NB4 (cell line): ENCODE data around the gene MICU1.

Experiments
- CTCF ChIP-seq: IDR thresholded peaks from one replicate; pipeline ENCODE4 v1.5.1; 2012; ENCODE audit warnings: low read depth, low read length
- MAX ChIP-seq: IDR thresholded peaks from 2 replicates; pipeline ENCODE4 v1.6.1; 2011; ENCODE audit warnings: low read depth, low read length
- MYC ChIP-seq: IDR thresholded peaks from 2 replicates; pipeline ENCODE4 v1.6.1; 2011; ENCODE audit warnings: low read depth, low read length
- POLR2A ChIP-seq: IDR thresholded peaks from 2 replicates; pipeline ENCODE4 v1.6.1; 2011; ENCODE audit warnings: mild to moderate bottlenecking; ENCODE audit not compliant: insufficient read length; ENCODE audit errors: extremely low read depth

GRCh38 chr10:72367301-72367960, 258.4 kb downstream of the MICU1 start:
- TF ChIP-seq CTCF (no peak), POLR2A (no peak), MYC (no peak), MAX (no peak)
